Measurements from ENCODE around the gene RPTOR.
A peak's percentile ranks its signal among the peaks of the same experiment; 100 is the strongest.

Gene RPTOR

GRCh38 chr17:80956321-80957190, 411.9 kb downstream of the RPTOR start:
- DNase-seq, result no peak

GRCh38 chr17:80957461-80957941, 412.9 kb downstream of the RPTOR start:
- no peak for DNase-seq

GRCh38 chr17:80959330-80960036, 414.8 kb downstream of the RPTOR start:
- DNase-seq, result peak; percentile 15

- DNase-seq, result no peak
Measured at GRCh38 chr17:80960037-80960796, 415.6 kb downstream of the RPTOR start.

GRCh38 chr17:80960797-80961452, 416.3 kb downstream of the RPTOR start:
- no peak for DNase-seq

GRCh38 chr17:80961541-80962330, 417.1 kb downstream of the RPTOR start:
- DNase-seq, result peak; percentile 14

GRCh38 chr17:80962356-80963329, 418.0 kb downstream of the RPTOR start:
- DNase-seq, result no peak

- DNase-seq, result no peak
Measured at GRCh38 chr17:80963812-80964543, 419.3 kb downstream of the RPTOR start.

- no peak for DNase-seq
Measured at GRCh38 chr17:80964544-80964856, 419.9 kb downstream of the RPTOR start.

GRCh38 chr17:80964859-80965580, 420.4 kb downstream of the RPTOR start:
- DNase-seq, result no peak

GRCh38 chr17:80965606-80966005, 421.0 kb downstream of the RPTOR start:
- DNase-seq, result no peak

GRCh38 chr17:80967404-80967872, 422.8 kb downstream of the RPTOR start:
- DNase-seq, result no peak

GRCh38 chr17:80968602-80969029, 424.0 kb downstream of the RPTOR start:
- peak; percentile 90 for DNase-seq

- DNase-seq, result peak; percentile 56
Measured at GRCh38 chr17:80969030-80969673, 424.5 kb downstream of the RPTOR start.

GRCh38 chr17:80969674-80970043, 425.0 kb downstream of the RPTOR start:
- DNase-seq, result no peak

GRCh38 chr17:80970044-80970761, 425.6 kb downstream of the RPTOR start:
- peak; percentile 53 for DNase-seq

GRCh38 chr17:80970762-80971703, 426.4 kb downstream of the RPTOR start:
- DNase-seq, result no peak

Data from NCI-H1694 (cell line).